GM10248 (cell line): ENCODE results near the gene EFEMP2.

Experiments
- CTCF ChIA-PET: fragments of 300-600 bp; sonication (Branson Sonifier 250); formaldehyde crosslinking; extraction: SDS; loops from one replicate; lab custom pipeline; 2021; ENCODE audit warnings: antibody characterized with exemption; lab: Yijun Ruan, JAX
- POLR2A ChIA-PET: fragments of 350-650 bp; sonication (Branson Sonifier 250); formaldehyde crosslinking; extraction: SDS; loops from one replicate; lab custom pipeline; 2020; ENCODE audit warnings: antibody characterized with exemption; lab: Yijun Ruan, JAX
- DNase-seq: peaks from one replicate; pipeline ENCODE4 v3.0.0; 2012; ENCODE audit errors: extremely low spot score
- CTCF ChIP-seq: IDR thresholded peaks from 2 replicates; pipeline ENCODE4 v1.5.1; 2012; ENCODE audit warnings: mild to moderate bottlenecking, low read depth; ENCODE audit errors: extremely low read depth, missing control alignments, control extremely low read depth

EFEMP2 gene

DNA sequence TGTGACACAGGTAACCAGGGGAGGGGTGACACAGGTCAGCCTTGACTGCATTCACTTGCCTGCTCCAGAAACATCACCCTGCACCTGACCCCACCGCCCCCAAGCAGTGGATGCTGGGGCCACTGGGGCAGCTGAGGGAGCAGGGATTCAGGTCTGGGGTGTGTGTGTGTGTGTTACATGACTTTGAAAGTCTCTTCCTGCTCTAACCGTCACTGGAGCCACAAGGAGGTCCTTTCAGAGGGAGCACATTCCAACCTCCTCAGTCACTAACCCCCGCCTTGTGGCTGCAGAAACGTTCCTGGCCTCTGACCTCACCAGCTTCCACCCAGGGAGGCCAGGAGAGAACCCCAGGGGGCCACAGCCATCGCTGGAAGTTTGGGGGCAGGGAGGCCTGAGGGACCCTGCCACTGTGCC, 30.5 kb upstream of the EFEMP2 start:
- CTCF ChIA-PET, result interaction anchor here (0.9 to 8.0 kb wide), 3 partner anchors 10 to 18 kb away, joined by 3 to 80 read pairs (median 29); partner anchors contain the start of genes CCDC85B and FIBP
- DNase-seq, result no peak
- POLR2A ChIA-PET, result no interaction called here
- TF ChIP-seq CTCF, result no peak

DNA sequence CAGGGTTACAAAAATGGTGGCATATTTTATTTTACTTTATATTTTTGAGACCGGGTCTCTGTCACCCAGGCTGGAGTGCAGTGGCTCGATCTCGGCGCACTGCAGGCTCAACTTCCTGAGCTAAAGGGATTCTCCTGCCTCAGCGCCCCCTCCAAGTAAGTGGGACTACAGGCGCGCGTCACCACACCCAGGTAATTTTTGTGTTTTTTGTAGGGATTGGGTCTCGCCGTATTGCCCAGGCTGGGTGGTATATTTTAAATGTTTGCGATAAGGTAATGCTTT, 28.2 kb upstream of the EFEMP2 start:
- no peak for TF ChIP-seq CTCF
- ChIA-PET CTCF (interaction anchor here (1.0 to 8.0 kb wide), 8 partner anchors 8 to 88 kb away, joined by 3 to 80 read pairs (median 5); partner anchors contain the start of genes CCDC85B, FIBP and MUS81), POLR2A (interaction anchor here (1.0 to 2.3 kb wide), 2 partner anchors 10 to 78 kb away, joined by 3 to 10 read pairs; partner anchors contain the start of gene CCDC85B)
- no peak for DNase-seq

- TF ChIP-seq CTCF, result no peak
- CTCF ChIA-PET, result interaction anchor here (1.0 to 8.0 kb wide), 7 partner anchors 9 to 88 kb away, joined by 3 to 80 read pairs (median 5); partner anchors contain the start of genes CCDC85B, FIBP and MUS81
- POLR2A ChIA-PET, result interaction anchor here (1.0 to 2.3 kb wide), 2 partner anchors 9 to 79 kb away, joined by 3 to 10 read pairs; partner anchors contain the start of gene CCDC85B
- DNase-seq, result peak; percentile 93
Observed at GRCh38 chr11:65900125-65900898, 27.7 kb upstream of the EFEMP2 start, which contains the start of gene FOSL1. TSS of gene FOSL1 (minus strand) at chr11:65900388. CDS start at chr11:65900339, 49 bp downstream.

GRCh38 chr11:65899356-65900124, 26.9 kb upstream of the EFEMP2 start:
- POLR2A ChIA-PET, result interaction anchor here (2.3 kb wide), 1 partner anchor 9 kb away, joined by 10 read pairs; the partner anchor contains the start of gene CCDC85B
- TF ChIP-seq CTCF, result no peak
- DNase-seq, result peak; percentile 58

DNA sequence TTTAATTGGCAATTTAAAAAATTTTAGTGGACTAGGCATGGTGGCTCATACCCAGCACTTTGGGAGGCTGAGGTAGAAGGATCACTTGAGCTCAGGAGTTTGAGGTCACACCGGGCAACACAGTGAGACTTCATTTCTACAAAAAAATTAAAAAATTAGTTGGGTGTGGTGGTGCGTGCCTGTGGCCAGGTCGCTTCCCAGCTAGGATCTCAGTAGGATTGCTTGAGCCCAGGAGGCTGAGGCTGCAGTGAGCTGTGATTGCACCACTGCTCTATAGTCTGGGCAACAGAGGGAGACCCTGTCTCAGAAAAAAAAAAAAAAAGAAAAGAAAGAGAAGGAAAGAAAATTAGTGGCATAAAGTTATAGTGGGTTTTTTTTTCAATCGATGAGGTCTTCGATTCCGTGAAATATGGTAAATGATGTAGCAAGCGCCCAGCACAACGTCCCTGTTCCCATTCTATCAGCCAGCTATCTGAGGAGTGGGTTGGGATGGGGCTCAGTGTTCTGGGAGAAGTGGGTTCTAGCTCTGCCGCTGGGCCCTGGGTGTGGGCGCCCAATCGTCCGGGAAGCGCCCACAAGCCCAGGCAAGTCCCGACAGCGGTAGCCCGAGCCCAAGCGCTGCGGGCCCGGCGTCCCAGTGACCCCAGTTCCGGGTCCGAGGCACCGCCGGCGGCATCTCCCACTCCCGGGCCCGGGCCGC, 26.2 kb upstream of the EFEMP2 start:
- DNase-seq, result no peak
- CTCF ChIA-PET, result interaction anchor here (1.6 to 14.6 kb wide), 4 partner anchors 9 to 119 kb away, joined by 4 to 199 read pairs (median 8); partner anchors contain the start of genes CCDC85B, CTSW and FIBP
- no peak for TF ChIP-seq CTCF
- POLR2A ChIA-PET, result no interaction called here

More at GRCh38 chr11:65899356-65900124, 26.9 kb upstream of the EFEMP2 start:
- CTCF ChIA-PET, result interaction anchor here (1.6 to 14.6 kb wide), 6 partner anchors 8 to 120 kb away, joined by 4 to 199 read pairs (median 20); partner anchors contain the start of genes CCDC85B, CTSW and FIBP
